DMS 273 treated with DMSO at 0.1 percent for 48 hours (cell line): Measurements from ENCODE around the gene CDIP1.
A peak's percentile ranks its signal among the peaks of the same experiment; 100 is the strongest.

Source experiments
- DNase-seq: peaks from one replicate; lab custom pipeline; 2025; lab: John Stamatoyannopoulos, UW

The CDIP1 gene

DNA sequence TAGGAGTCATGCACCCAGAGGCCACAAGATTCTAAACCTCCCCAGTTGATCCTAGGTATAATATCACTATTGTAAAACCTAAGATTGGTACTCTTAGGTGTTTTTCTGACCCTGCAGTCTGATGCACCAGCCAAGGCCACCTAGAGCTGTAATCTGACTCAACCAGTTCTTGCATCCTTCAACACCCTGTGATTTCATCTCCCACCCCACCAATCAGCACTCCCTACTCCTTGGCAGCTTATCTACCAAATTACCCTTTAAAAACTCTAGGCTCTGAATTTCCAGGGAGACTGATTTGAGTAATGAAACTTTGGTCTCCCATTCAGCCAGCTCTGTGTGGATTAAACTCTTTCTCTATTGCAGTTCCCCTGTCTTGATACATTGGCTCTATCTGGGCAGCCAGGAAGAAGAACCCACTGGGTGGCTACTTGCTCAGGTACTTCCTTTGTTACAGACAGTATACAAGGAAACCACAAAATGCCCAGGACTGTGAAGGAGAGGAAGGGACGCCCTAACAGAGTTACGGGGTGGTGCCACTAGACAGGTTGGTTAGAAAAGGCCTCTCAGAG, 1.2 kb upstream of the CDIP1 start:
- DNase-seq = no peak

DNA sequence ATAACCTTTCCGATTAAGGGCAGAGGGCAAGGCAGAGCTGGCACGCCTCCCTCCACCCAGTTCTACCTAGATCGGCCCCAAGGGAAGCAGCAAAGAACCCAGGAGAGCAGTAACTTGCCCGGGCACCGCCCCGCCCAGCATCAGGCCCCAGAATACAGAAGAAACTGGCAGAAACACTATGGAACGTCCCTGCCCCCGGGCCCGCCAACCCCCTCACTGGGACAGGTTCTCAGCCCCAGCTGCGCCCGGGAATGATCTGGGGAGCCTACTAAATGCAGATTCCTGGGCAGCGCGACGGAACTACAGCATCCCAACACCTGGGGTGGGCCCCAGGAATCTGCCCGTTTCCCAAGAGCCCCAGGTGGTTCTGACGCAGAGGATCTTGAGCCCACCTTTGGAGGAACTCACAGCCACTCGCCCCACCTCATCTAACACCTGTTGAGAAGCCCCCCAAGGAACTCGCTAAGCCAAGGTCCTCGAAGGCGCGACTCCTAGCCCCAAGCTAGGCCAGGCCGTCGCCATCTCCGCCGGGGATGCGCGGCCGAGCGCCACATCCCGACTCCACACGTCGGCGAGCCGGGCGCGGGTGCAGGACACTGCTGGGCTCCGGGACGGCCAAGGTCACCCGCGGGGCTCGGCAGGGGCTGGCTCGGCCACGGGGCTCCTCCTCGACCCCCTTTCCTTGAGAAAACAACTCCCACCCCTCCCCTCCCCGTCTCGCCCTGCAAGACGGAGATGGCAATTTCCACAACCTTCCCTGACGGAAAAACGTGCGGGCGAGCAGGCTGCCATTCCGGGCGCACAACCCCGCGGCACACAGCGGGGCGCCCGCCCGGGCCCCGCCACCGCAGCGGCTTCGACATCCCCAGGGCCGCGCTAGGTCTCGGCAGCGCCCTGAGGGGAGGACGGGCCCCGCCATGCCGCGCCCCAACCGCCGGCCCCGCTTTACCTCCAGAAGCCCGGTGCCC, 913 bp downstream of the CDIP1 start:
- DNase-seq = no peak

- no peak for DNase-seq
Measured at GRCh38 chr16:4536391-4537106, 2.0 kb downstream of the CDIP1 start.

- no peak for DNase-seq
Measured at GRCh38 chr16:4535627-4536108, 2.9 kb downstream of the CDIP1 start.

- no peak for DNase-seq
Measured at GRCh38 chr16:4534151-4534790, 4.3 kb downstream of the CDIP1 start.

GRCh38 chr16:4533490-4533889, 5.1 kb downstream of the CDIP1 start:
- DNase-seq = no peak

- DNase-seq = no peak
Measured at GRCh38 chr16:4532238-4532637, 6.3 kb downstream of the CDIP1 start.

GRCh38 chr16:4531811-4532210, 6.8 kb downstream of the CDIP1 start:
- no peak for DNase-seq

DNA sequence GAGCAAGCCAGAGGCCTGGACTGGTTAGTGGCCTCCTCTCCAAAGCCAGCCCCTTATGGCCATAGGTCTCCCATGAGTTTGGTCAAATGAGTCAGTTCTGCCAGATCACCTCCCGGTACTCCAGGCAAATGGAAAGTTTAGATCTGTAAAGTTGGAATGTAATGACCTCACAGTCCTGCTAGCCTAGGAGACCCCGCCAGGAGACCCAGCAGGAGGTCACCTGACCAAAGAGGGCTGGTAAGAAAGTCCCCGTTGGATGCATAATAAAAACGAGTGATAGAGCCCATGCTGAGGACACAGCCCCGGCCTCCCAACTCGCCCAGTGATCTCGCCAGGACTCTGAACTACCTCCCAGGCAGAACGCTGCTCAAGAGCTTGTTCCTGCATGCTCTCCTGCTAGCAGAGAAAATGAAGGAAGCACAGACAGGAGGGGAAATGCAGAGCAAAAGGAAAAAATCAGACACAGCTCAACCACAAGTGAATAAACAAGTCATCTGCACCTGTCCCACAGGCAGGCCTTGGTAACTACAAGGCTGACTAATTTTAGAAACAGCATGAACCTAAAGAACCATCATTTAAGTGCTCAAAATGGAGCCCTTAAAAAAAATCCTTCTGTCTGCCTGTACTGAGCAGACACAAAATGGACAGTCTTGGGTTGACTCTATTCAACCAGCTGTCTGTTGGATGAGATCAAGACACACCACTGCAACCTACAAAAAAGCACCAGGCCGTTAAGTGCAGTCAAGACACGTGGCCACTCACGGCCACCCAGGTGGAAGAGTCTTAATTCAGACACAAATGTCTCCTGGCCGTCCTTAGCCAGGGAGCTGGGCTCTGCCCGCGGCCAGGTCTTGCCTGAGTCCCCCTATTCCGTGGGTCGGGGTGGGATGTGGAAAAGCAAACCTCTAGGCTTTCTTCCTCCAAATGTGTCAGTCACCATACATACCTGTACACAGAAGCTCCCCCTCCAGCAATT, 9.2 kb downstream of the CDIP1 start:
- no peak for DNase-seq

DNA sequence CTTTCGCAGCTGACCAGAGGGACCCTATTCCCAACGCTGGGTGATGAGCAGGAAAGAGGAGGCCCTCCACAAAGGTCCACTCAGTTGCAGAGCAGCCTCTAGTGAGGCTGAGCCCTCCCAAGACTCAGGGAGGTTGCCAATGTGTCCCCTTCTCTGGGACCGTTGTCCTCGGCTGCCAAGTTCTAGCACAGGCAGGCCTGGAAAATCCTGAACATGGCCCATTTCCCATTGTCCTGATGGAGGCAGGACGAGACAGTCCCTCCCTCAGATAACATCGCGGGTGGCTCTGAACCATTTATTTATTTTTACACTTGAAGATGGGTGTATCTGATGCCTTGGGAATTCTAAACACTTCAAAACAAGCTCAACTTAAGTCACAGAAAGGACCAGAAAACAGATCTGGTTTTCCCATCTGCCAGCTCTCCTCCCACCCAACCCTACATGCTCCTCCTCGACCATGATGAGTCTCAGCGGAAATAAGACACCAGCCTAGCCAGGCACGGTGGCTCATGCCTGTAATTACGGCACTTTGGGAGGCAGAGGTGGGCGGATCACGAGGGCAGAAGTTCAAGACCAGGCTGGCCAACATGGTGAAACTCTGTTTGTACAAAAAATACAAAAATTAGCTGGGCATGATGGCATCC, 12.8 kb downstream of the CDIP1 start:
- DNase-seq = no peak

GRCh38 chr16:4525069-4525468, 13.5 kb downstream of the CDIP1 start:
- DNase-seq = no peak

DNA sequence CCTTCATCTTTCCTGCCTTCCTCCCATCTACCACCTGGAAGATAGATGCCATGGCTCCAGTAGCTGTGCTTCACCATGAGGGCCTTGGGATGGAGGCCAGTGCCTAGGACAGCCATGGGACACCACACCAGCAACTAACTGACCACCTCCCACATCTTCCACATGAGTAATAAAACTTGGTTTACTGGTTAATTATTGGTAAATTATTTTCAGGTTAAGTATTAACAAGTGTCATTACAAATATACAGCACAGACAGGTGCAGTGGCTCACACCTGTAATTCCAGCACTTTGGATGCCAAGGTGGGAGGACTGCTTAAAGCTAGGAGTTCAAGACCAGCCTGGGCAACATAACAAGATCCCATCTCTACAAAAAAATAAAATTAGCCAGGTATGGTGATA, 14.0 kb downstream of the CDIP1 start:
- DNase-seq = no peak

DNA sequence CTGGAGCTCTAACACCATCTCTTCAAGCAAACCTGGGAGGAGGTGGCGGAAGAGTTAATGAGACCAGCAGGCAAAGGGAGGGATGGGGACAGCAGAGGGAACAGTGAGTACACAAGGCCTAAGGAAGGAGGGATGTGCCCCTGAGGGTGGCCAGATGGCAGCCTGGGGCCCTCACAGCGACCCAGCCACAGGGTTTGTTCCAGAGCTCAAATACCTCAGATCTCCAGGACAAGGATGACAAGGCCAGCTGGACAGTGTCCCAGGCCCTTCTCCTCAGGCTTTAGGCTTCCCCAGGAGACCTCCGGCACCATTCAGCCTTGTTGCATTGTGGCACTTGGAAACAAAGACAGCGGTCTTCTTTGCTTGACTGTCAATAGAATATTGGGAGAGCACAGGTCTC, 14.9 kb downstream of the CDIP1 start:
- peak; percentile 32 for DNase-seq

GRCh38 chr16:4522051-4522581, 16.5 kb downstream of the CDIP1 start:
- DNase-seq = peak; percentile 94

DNA sequence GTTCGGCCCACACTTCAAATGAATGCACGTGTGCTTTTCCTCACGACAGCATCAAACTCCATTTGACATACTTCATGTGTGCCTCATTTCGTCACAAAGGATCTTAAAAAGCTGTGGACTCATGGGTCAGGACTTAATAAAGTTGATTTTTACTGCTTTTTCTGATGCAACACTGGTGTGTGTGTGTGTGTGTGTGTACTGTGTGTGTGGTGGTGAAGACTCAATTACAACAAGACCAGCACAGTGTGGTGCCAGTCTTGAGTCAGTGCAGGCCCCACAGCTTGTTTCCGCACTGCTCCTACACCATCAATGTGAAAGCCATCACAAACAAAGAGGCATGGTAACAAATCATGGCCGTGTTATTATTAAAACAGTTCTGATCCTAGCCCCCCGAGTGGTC, 17.7 kb downstream of the CDIP1 start:
- no peak for DNase-seq

GRCh38 chr16:4519274-4520058, 19.1 kb downstream of the CDIP1 start:
- no peak for DNase-seq

GRCh38 chr16:4517812-4518680, 20.5 kb downstream of the CDIP1 start:
- no peak for DNase-seq

- no peak for DNase-seq
Measured at GRCh38 chr16:4515611-4516233, 22.9 kb downstream of the CDIP1 start.
